HG03342 (cell line): ENCODE results near the gene KRTAP10-4.

Source experiments
- ATAC-seq: cut with Tn5 transposase; IDR thresholded peaks from one replicate; pipeline ENCODE4 v1.9.1; 2021; ENCODE audit warnings: mild to moderate bottlenecking, moderate library complexity; ENCODE audit not compliant: unreplicated experiment

The KRTAP10-4 gene

DNA sequence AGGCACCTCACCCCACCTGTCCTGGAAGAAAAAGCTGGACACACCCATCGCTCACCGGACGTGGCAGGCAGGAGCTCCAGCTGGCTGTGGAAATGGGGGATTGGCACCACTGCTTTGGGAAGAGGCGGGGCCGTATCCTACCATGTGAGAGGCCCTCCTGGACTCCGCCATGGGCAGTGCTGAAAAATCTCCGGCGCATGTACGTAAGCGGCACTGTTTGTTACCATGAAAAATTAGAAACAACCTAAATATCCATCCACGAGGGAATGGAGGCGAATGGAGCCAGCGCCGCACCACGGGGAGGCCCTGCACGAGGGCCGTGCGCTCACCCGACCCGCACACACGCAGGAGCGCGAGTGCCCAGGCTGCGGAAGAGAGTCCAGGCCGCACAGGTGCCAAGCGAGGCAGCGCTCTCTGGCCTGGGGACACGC lies 41.4 kb downstream of the KRTAP10-4 start:
- no peak for ATAC-seq

DNA sequence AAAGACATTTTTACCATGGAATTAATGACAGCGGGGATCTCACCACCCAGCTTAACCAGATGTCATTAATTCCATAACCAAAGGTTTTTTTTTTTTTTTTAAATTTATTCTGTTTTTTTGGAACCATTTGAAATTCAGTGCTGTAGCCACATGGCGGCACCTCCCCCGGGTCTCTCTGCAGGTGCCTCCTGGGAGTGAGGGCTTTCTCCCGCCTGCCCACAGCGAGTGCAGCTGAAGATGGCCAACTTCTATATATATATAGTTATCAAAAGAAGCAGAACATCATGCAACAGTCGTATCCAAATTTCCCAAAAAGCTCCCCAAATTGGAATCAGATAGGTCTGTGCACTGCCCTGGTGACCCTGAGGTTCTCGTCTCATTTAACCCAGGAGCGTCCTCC lies 41.9 kb downstream of the KRTAP10-4 start:
- ATAC-seq = no peak

DNA sequence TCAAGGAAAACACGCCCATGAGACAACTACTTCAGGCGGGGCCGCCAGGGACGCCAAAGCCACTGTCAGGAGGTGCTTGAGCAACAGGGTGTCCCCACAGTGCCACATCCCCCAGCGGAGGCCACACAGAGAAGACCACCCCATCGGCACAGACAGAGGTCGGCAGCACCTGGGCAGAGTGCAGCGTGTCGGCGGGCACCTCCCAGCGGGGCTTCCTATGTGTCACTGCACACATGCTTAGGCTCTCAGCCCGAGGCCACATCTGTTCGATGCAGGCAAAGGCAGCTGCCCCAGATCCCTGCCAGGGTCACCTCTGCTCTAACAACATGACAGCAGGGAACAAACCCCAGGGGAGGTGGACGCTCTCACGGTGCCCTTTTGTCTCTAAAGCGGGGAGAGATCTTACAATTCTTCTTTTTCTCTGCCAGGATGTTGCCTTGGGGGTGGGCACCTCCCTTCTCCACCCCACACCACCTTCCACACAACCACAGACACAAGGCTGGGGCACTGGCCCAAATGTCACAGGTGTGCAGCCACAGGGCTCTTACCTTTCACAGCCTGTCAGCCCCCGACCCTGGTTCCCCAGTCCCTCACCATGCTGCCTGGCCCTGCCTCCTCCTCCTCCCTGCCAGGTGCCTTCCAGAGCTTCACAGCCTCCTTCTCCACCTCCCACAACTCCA lies 42.5 kb downstream of the KRTAP10-4 start:
- no peak for ATAC-seq

DNA sequence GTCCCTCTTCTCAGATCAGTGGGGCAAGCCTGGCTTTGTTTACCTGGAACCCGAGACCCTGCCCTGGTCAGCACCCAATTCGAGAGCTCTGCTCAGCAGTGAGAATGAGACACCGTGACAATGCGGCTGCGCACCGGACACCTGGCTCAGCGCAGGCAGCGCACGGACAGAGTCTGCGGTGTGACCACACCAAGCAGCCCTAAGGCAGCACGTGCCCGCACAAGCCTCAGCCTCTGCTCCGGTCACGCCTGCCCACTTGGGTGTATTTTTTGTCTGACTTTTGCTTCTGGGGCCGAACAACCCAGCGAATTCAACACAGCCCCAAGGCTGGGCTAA lies 43.0 kb downstream of the KRTAP10-4 start:
- ATAC-seq = no peak

DNA sequence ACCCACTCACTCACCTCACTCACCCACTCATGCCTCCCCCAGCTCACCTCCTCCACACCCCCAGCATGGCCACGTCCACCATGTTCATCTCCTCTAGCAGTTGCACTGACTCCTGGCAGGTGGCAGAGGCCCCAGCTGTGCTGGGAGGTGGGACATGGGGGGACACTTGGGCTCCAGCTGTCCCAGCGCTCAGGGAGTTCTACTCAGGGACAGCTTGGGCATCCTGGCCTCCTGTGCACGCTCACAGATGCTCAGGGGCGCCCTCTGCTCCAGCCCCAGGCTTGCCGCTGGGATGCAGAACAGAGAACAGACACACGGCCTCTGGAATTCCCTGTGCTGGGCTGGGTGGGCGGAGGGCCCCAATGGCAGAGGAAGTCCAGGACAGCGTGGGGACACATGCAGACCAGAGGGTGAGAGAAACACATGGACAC lies 43.6 kb downstream of the KRTAP10-4 start:
- ATAC-seq = no peak

DNA sequence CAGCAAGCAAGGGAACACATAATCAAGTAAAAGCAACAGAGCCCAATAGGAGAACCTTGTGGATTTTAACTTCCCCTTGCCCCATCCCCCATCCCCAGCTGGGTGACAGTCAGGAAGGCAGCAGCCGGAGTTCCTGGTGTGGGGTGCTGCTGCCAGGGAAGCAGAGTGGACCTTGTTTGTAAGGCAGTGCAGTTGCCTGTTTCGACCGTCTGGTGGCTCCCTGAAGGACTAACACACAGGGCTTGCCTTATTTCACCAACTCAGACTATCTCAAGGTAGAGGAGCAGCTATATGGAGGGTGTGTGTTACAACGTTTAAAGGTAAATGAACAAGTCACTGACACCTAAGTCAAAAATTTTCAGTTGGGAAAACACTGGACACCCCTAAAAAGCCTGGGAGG lies 45.0 kb downstream of the KRTAP10-4 start:
- ATAC-seq = no peak

DNA sequence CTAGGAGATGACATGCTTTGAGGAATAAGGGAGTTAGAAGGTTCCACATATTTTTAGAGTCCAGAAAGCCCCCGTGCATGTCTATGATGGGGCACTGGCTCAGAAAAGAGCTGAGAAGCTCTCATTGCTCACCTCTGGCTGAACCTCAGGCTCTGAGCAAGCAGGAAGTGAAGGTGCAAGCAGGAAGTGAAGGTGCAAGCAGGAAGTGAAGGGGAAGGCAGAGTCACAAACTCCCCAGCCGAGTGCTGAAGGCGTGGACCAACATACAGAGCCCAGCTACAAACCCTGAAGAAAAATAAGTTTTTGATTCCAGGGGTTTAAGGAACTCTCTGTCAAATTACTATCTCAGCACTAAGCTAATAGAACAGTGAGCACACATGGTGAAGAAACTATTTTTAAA lies 45.4 kb downstream of the KRTAP10-4 start:
- ATAC-seq = no peak

DNA sequence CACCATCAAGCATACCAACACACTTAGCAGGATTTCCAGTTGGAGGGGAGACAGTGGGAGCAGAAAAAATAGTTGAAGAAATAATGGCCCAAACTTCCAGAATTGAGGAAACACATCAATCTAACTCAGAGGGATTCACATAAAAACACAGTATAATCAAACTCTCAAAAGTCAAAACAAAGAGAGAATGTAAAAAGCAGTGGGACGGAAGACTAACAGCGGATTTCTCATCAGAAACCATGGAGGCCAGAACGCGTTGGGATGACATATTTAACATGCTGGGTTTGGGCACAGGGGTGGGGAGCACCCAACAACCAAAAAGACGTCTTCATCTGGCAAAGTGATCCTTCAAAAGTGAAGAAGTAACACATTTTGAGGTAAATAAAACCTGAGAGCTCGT lies 46.4 kb downstream of the KRTAP10-4 start:
- ATAC-seq = no peak

DNA sequence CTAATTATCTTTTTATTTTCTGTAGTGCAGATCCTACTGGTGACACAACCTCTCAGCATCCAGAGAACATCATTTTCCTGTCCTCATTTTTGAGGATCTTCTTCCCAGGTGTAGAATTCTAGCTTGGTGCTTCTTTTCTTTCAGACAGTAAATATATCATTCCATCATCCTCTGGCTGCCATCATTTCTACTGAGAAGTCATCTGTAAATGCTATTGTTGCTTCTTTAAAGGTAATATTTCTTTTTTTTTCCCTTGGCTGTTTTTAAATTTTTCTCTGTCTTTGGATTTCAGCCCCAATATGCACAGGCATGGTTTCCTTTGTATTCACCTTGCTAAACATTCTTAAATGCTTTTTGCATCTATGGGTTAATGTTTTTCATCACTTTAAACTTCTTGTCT lies 50.0 kb downstream of the KRTAP10-4 start:
- no peak for ATAC-seq
